GM12892 (cell line): ENCODE results near the gene ENDOU.

ENCODE experiments used
- POLR2A ChIP-seq: IDR thresholded peaks from 2 replicates; pipeline ENCODE4 v1.6.1; 2011; ENCODE audit warnings: low read depth, low read length, control low read depth
- POLR2AphosphoS5 ChIP-seq: IDR thresholded peaks from 2 replicates; pipeline ENCODE4 v1.6.1; 2011; ENCODE audit warnings: low read depth, low read length, control low read depth
- TAF1 ChIP-seq: IDR thresholded peaks from 2 replicates; pipeline ENCODE4 v1.6.1; 2011; ENCODE audit warnings: low read depth, mild to moderate bottlenecking, control low read depth, low read length, borderline replicate concordance

- no peak for TF ChIP-seq POLR2AphosphoS5
- no peak for TF ChIP-seq POLR2A
- TF ChIP-seq TAF1: no peak
Measured at GRCh38 chr12:47741340-47741703, 16.0 kb upstream of the ENDOU start.
